Putamen (tissue), 1 donor: Measurements from ENCODE around the gene SKAP1.
"Not testable (repeated sequence)": the region's sequence is repeated elsewhere in the genome, so short reads cannot be mapped to it uniquely, and the experiment has no call there.

ENCODE experiments used
- DNase-seq: peaks from one replicate; pipeline ENCODE4 v3.0.0-alpha.2; 2016; ENCODE audit warnings: low spot score

The SKAP1 gene

GRCh38 chr17:48282303-48282702, 147.7 kb downstream of the SKAP1 start:
- DNase-seq = no peak

- no peak for DNase-seq
These were observed 151.1 kb downstream of the SKAP1 start for GRCh38 chr17:48278760-48279491.

GRCh38 chr17:48276776-48277175, 153.2 kb downstream of the SKAP1 start:
- no peak for DNase-seq

DNA sequence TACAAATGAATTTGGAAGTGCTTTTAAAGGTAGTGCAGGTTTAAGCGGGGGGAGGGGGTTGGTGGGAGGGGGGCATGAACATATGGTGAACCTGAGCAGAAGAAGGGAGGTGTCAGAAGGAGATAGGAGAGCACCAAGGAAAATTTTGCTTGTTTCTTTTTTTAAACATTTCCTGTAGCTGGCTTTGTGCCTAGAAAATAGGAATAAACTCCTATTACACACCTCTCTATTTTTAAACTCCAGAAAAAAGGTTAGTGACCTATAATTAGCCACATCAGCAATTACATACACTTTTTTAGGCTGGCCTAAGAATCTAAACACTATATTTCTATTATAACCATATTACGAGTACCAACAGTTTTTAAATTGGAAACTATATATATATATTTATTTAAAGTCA, 159.1 kb downstream of the SKAP1 start:
- DNase-seq = no peak

DNA sequence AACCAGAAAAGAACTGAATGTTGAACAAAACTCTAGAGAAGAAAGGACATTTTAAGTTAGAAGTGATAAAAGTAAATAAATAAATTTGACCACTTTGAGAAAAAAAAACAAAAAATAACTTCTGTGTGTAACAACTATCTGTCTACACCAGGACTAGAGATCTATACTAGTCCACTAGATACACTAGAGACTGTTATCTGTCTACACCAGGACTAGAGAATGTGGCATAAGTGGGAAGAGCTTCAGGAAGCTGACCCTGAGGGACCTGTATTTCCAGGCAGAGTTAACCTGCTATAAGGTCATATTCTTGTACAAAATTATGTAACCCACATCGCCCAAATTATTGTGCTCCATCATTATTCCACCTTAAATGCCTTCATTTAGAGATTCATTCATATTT, 160.8 kb downstream of the SKAP1 start:
- DNase-seq = no peak

DNA sequence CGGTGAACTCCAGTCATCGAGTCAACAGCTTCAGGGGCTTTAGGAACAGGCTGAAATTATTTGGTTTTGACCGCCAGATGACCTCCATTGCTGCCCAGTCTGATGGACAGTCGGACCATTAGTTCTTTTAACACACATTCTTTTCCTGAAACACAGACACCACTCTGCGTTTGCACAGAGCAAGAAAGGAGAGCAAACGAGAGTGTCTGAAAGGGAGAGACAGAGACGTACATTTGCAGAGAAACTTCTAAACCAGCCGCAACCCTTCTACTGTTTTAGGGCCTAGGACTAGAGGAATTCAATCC, 166.3 kb downstream of the SKAP1 start:
- no peak for DNase-seq

GRCh38 chr17:48262982-48263730, 166.9 kb downstream of the SKAP1 start:
- DNase-seq = no peak

GRCh38 chr17:48261297-48261880, 168.6 kb downstream of the SKAP1 start:
- no peak for DNase-seq

DNA sequence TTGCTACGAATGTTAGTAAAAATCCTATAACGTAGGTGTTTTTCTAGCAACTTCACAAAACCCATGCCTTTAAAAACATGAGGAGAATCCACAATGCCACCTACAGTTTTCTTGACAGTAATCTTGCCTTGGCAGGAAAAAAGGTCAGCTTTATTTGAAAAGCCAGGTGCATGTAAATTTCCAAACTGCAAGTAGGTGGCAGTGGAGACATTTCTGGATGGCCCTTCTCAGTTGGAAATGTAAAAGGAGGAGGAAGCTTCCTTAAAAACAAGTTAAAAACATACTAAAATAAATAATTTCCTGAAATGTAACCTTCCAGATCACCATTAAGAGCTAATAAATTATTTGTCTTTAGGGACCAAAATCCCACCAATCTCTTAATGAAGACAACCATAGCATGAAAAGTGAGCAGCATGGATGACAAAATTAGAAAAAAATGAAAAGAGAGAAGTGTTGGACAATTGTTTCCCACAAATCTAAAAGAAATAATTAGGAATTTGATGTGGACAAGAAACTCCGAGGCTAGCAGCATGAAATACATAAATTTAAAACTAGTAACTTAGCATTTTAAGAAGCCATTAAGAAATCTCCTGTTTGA, 170.2 kb downstream of the SKAP1 start:
- no peak for DNase-seq

DNA sequence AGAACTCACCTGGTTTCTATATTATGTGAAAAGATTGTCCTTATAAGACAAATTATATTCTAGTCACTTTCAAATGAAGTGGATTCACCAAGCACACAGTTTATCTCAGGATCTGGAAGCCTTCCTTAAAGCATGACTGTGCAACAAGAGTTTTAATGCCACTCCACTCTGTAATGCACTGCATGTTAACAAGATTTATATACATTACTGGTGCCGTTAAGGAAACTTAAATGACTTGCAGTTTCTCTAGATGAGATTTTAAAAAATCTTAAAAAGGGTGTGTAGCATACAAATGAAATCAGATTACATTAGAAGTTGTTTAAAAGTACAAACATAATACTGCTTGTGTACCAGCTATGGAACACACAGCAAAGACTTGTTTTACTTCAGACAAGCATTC, 171.7 kb downstream of the SKAP1 start:
- DNase-seq = no peak

GRCh38 chr17:48255759-48256158, 174.3 kb downstream of the SKAP1 start:
- no peak for DNase-seq

DNA sequence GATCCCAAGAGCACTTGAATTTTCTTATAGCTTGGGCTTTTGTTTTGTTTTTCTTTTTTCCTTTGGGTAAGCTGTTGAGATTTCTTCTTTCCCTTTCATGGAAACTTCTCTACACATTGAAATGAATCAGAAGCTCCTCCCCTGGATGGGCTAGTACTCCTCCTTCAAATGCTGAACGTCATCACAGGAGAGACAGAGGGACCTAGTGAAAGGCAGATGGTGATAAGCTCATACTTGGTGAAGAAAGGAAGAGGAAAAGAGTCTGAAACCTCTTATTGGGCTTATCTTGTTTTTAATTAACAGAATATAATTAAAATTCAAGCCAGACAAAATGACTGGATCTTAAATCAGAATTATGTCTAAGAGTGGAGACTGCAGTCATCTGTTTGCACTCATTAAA, 175.1 kb downstream of the SKAP1 start:
- no peak for DNase-seq

GRCh38 chr17:48253975-48254374, 176.0 kb downstream of the SKAP1 start:
- DNase-seq = no peak

DNA sequence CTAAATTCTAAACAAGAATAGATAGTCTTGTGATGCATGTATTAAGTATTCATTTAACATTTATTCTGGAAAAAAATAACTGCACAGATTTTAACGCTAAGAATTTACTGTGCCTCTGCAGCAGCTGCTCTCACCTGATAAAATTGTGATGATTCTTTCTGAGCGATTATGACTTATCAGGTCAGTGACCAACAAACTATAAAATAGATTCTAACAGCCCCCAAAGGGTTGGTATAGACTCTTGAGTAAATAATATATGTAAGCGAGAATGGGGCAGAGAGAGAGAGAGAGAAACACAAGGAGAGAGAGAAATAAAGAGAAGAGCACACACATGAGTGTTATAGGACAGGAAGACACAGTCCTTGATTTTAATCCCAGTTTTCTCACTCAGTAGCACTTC, 178.1 kb downstream of the SKAP1 start:
- DNase-seq = no peak

DNA sequence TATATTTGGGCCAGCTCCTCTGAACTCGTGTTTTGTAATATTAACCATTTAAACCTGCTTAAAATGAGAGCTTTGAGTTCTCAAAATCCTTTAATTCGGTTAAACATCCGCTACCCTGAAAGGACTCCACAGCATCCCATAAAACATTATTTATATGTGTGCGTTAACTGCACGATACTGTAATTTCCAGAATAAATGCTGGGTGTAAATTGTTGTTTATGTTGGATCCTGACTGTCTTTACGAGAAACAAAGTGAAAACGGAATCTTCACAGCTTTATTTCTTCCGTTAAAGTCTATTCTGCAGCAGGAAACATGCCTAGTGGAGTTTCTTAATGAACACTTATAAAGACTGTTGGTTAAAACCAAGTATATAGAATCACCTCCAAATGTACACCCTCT, 179.1 kb downstream of the SKAP1 start:
- DNase-seq = no peak

- DNase-seq = not testable (repeated sequence)
These were observed 180.0 kb downstream of the SKAP1 start for GRCh38 chr17:48250059-48250458.

GRCh38 chr17:48247603-48248002, 182.4 kb downstream of the SKAP1 start:
- no peak for DNase-seq

GRCh38 chr17:48247038-48247437, 183.0 kb downstream of the SKAP1 start:
- DNase-seq = no peak

DNA sequence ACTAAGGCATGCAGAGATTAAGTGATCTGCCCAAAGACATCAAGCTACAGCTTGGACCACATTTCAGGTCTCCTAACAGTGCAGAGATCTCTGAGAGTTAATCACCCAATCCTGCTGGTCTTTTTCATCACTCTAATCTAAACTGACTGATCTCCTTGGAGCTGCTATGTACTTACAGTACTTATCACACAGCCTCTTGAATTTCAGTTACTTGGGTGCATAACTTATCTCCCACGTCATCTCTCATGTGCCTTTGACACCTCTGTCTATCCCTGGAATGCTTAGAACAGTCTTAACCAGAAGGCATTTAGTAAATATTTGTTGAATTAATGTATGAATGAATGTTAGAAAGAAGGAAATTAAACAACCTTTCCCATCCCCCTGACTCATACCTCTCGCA, 183.4 kb downstream of the SKAP1 start:
- no peak for DNase-seq

DNA sequence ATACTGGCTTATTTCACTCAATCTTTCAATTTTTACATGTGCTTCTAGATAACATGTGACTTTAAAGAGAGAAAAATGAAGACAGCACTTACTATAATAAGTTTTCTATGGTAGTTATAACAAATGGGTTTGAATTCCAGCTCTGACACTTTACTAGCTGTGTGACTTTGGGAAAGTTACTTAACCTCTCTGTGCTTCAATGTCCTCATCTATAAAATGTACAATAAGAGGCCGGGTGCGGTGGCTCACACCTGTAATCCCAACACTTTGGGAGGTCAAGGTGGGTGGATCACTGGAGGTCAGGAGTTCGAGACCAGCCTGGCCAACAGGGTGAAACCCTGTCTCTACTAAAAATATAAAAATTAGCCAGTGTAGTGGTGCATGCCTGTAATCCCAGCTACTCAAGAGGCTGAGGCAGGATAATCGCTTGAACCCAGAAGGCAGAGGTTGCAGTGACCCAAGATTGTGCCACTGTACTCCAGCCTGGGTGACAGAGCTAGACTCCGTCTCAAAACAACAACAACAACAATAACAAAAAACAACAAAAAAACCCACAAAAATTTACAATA, 184.5 kb downstream of the SKAP1 start:
- not testable (repeated sequence) for DNase-seq

- DNase-seq = no peak
These were observed 185.2 kb downstream of the SKAP1 start for GRCh38 chr17:48244814-48245213.

GRCh38 chr17:48244121-48244711, 185.8 kb downstream of the SKAP1 start:
- DNase-seq = no peak
